ENCODE measurements around the gene ORAI1. TPM values are rescaled to one million over a fixed set of nuclear protein-coding genes. Genes with fewer than 3 reads are reported as not detected.
"Not testable (repeated sequence)": the region's sequence is repeated elsewhere in the genome, so short reads cannot be mapped to it uniquely, and the experiment has no call there.

The ORAI1 gene
- total and polyA plus RNA-seq, 2 experiments from 2014 or later = 4.9 to 14.2 TPM

DNA sequence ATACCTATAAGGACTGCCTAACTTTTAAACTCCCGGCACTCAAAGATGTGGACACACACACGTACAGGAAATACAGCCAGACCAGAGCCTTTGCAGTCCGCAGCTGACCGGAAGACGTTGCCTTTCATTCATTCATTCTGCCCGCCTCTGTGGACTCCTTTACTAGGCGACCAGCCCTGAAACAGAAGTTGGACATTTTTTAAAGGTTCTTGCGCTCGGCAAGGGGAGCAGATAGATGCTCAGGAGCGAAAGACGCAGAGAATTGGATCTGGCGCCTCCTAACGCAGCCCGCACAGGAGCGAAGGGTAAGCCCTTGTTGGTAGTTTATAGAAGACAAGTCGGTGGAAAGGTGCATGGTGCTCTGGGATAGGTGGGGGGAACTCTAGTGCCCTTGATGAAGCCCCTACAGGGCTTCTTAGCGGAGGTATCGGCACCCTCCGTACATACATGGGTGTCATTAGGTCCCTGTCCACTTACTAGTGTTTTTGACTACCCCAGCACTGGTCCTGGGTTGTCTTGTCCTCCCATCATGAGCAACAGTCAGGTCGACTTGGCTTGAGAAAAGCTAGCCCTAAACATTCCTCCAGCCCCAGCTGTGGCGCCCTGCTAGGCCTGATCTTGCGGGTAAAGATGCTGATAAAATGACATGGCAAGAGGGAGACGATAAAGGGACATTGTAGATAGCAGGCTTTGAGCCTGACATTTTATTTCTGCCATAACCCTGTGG lies 45.2 kb upstream of the ORAI1 start, which contains the start of gene KDM2B:
Gene KDM2B, minus strand, starts transcription at position 65 of the 727 bp plus-strand sequence. CDS start 112 bp downstream, outside the sequence.
- H3K36me3 ChIP-seq (ENCODE audit: low read depth) = no peaks in the 10 kb centered on the region
- in situ Hi-C loops (cut with MboI) = no loop called here
- no peaks in the 10 kb centered on the region for H3K79me2 ChIP-seq (ENCODE audit: insufficient read depth)
- H3K27me3 ChIP-seq (replicated peaks; ENCODE audit: insufficient read depth) = no peaks in the 10 kb centered on the region
- H3K9me2 ChIP-seq (ENCODE audit: insufficient read depth) = no peaks in the 10 kb centered on the region
- H3K9me3 ChIP-seq (ENCODE audit: low read depth) = no peaks in the 10 kb centered on the region
- peak within 1 kb of the TSS; percentile 80 for H3K4me3 ChIP-seq
- TF ChIP-seq EZH2phosphoT487 (IDR thresholded peaks at IDR 0.05; ENCODE audit: insufficient read depth, low read depth) (no peak), EZH2 (IDR thresholded peaks at IDR 0.05; ENCODE audit: insufficient read depth, poor library complexity, severe bottlenecking) (no peak)
- H3K27ac ChIP-seq = peak within 1 kb of the TSS; percentile 96
- WGBS, 2 experiments (ENCODE audit: low coverage in 1 of 2, low lambda C conversion rate in 2 of 2, missing lambda C conversion rate in 2 of 2) = 38 to 41% methylated on average over 23 of the region's 23 CpGs
- H4K20me1 ChIP-seq (ENCODE audit: insufficient read depth) = no peaks in the 10 kb centered on the region
- H3F3A ChIP-seq (ENCODE audit: insufficient read depth) = peaks cover 32% of the 10 kb centered on the region
- peaks cover 44% of the 10 kb centered on the region for H3K4me1 ChIP-seq (ENCODE audit: insufficient read depth)
- H3K4me2 ChIP-seq (ENCODE audit: unreplicated experiment) = peak within 1 kb of the TSS; percentile 96
- H3K9ac ChIP-seq = peak within 1 kb of the TSS; percentile 88
- peak; percentile 65 for DNase-seq
- peak within 1 kb of the TSS; percentile 85 for H2AFZ ChIP-seq

GRCh38 chr12:121581686-121582429 lies 44.5 kb upstream of the ORAI1 start:
- Histone ChIP-seq H3F3A (ENCODE audit: insufficient read depth) (peaks cover 25% of the 10 kb centered on the region), H3K27ac (peak overlapping the region; percentile 96), H3K4me2 (ENCODE audit: unreplicated experiment) (peak overlapping the region; percentile 96), H3K9ac (peak overlapping the region; percentile 88), H3K79me2 (ENCODE audit: insufficient read depth) (no peaks in the 10 kb centered on the region), H3K9me2 (ENCODE audit: insufficient read depth) (no peaks in the 10 kb centered on the region), H3K4me3 (peak overlapping the region; percentile 80), H3K9me3 (ENCODE audit: low read depth) (no peaks in the 10 kb centered on the region), H2AFZ (peak overlapping the region; percentile 85), H3K4me1 (ENCODE audit: insufficient read depth) (peaks cover 36% of the 10 kb centered on the region), H3K36me3 (ENCODE audit: low read depth) (no peaks in the 10 kb centered on the region), H3K27me3 (replicated peaks; ENCODE audit: insufficient read depth) (no peaks in the 10 kb centered on the region), H4K20me1 (ENCODE audit: insufficient read depth) (no peaks in the 10 kb centered on the region)
- in situ Hi-C loops (cut with MboI) = no loop called here
- 4% methylated on average over 17 of the region's 17 CpGs for WGBS, 2 experiments (ENCODE audit: low coverage in 1 of 2, low lambda C conversion rate in 2 of 2, missing lambda C conversion rate in 2 of 2)
- DNase-seq = peak; percentile 87
- TF ChIP-seq EZH2 (IDR thresholded peaks at IDR 0.05; ENCODE audit: insufficient read depth, poor library complexity, severe bottlenecking) = no peak
- no peak for TF ChIP-seq EZH2phosphoT487 (IDR thresholded peaks at IDR 0.05; ENCODE audit: insufficient read depth, low read depth)

- WGBS, 2 experiments (ENCODE audit: low coverage in 1 of 2, low lambda C conversion rate in 2 of 2, missing lambda C conversion rate in 2 of 2) = 72 to 77% methylated on average over 13 of the region's 13 CpGs
- Histone ChIP-seq H3K9me2 (ENCODE audit: insufficient read depth) (no peaks in the 10 kb centered on the region), H3K4me2 (ENCODE audit: unreplicated experiment) (peak overlapping the region; percentile 96), H3K9ac (peak overlapping the region; percentile 88), H3F3A (ENCODE audit: insufficient read depth) (peaks cover 19% of the 10 kb centered on the region), H3K79me2 (ENCODE audit: insufficient read depth) (no peaks in the 10 kb centered on the region), H4K20me1 (ENCODE audit: insufficient read depth) (no peaks in the 10 kb centered on the region), H3K9me3 (ENCODE audit: low read depth) (no peaks in the 10 kb centered on the region), H3K36me3 (ENCODE audit: low read depth) (no peaks in the 10 kb centered on the region), H3K27me3 (replicated peaks; ENCODE audit: insufficient read depth) (no peaks in the 10 kb centered on the region), H2AFZ (peak overlapping the region; percentile 85), H3K4me1 (ENCODE audit: insufficient read depth) (peaks cover 27% of the 10 kb centered on the region), H3K4me3 (peak overlapping the region; percentile 80; the same call in 1 of the 2 replicates), H3K27ac (peak overlapping the region; percentile 96)
- in situ Hi-C loops (cut with MboI) = no loop called here
- TF ChIP-seq EZH2phosphoT487 (IDR thresholded peaks at IDR 0.05; ENCODE audit: insufficient read depth, low read depth) (no peak), EZH2 (IDR thresholded peaks at IDR 0.05; ENCODE audit: insufficient read depth, poor library complexity, severe bottlenecking) (no peak)
- peak; percentile 12 for DNase-seq
Observed at GRCh38 chr12:121582583-121583333, 43.6 kb upstream of the ORAI1 start.

DNA sequence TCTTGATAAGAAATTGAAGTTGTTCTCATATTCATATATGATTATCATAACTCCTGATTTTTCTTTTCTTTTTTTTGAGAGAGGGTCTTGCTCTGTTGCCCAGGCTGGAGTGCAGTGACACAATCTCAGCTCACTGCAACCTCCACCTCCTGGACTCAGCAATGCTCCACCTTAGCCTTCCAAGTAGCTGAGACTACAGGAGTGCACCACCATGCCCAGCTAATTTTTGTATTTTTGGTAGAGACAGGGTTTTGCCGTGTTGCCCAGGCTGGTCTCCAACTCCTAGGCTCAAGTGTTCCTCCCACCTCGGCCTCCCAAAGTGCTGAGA lies 43.0 kb upstream of the ORAI1 start:
- H3K27ac ChIP-seq; H3K9me2 ChIP-seq (ENCODE audit: insufficient read depth); H2AFZ ChIP-seq; DNase-seq; H3K27me3 ChIP-seq (replicated peaks; ENCODE audit: insufficient read depth); H4K20me1 ChIP-seq (ENCODE audit: insufficient read depth); H3K36me3 ChIP-seq (ENCODE audit: low read depth); H3K4me2 ChIP-seq (ENCODE audit: unreplicated experiment); H3K9ac ChIP-seq; H3K4me3 ChIP-seq; H3K79me2 ChIP-seq (ENCODE audit: insufficient read depth); in situ Hi-C loops (cut with MboI); H3K9me3 ChIP-seq (ENCODE audit: low read depth): not testable (repeated sequence)
- 93 to 98% methylated on average over 2 of the region's 2 CpGs for WGBS, 2 experiments (ENCODE audit: low coverage in 1 of 2, low lambda C conversion rate in 2 of 2, missing lambda C conversion rate in 2 of 2)
- Histone ChIP-seq H3K4me1 (ENCODE audit: insufficient read depth) (peaks cover 23% of the 10 kb centered on the region), H3F3A (ENCODE audit: insufficient read depth) (peaks cover 16% of the 10 kb centered on the region)

DNA sequence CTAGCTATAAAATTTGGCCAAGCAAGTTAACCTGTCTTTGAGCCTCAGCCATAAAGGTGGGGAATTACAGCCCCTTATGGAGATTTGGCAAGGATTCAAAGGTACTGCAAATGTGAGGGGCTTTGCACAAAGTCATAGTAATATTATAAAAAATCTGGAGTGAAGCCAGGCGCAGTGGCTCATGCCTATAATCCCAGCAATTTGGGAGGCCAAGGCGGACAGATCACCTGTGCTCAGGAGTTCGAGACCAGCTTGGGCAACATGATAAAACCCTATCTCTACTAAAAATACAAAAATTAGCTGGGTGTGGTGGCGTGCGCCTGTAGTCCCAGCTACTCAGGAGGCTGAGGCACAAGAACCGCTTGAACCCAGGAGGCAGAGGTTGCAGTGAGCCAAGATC lies 41.4 kb upstream of the ORAI1 start:
- H3K9me2 ChIP-seq (ENCODE audit: insufficient read depth); H3K36me3 ChIP-seq (ENCODE audit: low read depth); in situ Hi-C loops (cut with MboI); H3K79me2 ChIP-seq (ENCODE audit: insufficient read depth); H3K4me2 ChIP-seq (ENCODE audit: unreplicated experiment); H4K20me1 ChIP-seq (ENCODE audit: insufficient read depth); H3K27ac ChIP-seq; H3K9ac ChIP-seq; H3K4me3 ChIP-seq; DNase-seq; H3K27me3 ChIP-seq (replicated peaks; ENCODE audit: insufficient read depth); H2AFZ ChIP-seq; H3K9me3 ChIP-seq (ENCODE audit: low read depth): not testable (repeated sequence)
- WGBS, 2 experiments (ENCODE audit: low coverage in 1 of 2, low lambda C conversion rate in 2 of 2, missing lambda C conversion rate in 2 of 2) = 94 to 96% methylated on average over 6 of the region's 6 CpGs
- peaks cover 23% of the 10 kb centered on the region for H3K4me1 ChIP-seq (ENCODE audit: insufficient read depth)
- peaks cover 16% of the 10 kb centered on the region for H3F3A ChIP-seq (ENCODE audit: insufficient read depth)
